ENCODE data around the gene TAPT1. TPM values are rescaled to one million over a fixed set of nuclear protein-coding genes. Genes with fewer than 3 reads are reported as not detected.

Gene TAPT1
- total and polyA plus RNA-seq, 2 donors (not counting 1 experiment from before 2014, with no cell fraction given): 58.4 to 76.0 TPM

DNA sequence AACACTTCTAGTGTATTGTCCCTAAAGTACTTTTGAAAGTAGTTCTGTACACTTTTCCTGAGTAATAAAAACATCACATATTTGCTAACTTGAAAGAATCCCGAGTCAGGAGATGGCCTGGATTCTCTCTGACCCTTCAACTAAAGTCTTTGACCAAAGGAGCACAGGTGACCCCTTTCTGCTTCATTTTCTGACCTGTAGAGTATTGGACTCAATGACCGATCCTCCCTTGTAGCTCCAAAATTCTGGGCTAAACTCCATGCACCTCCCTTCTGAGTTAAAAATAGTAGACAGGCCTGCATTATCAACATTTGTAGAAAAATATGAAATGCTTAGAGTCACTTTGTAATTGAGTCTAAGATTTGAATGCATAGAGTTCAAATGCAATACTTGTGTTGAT lies 4.0 kb upstream of the TAPT1 start:
- intact Hi-C loops (cut with micrococcal nuclease): no loop called here
- Histone ChIP-seq H3K36me3 (replicated peaks in 1 of 2; ENCODE audit: control extremely low read depth in 1 of 2, control insufficient read depth in 1 of 2, extremely low read depth in 1 of 2, insufficient read depth in 2 of 2, low read length in 1 of 2) (no peaks in the 10 kb centered on the region), H3K27ac (ENCODE audit: low read length in 2 of 2) (peak overlapping the region in 1 of 2 donors; percentile 77), H2AFZ (ENCODE audit: insufficient read depth, low read depth, low read length, poor library complexity, severe bottlenecking) (no peak overlapping the region), H3K9me3 (ENCODE audit: control extremely low read depth in 1 of 3, control insufficient read depth in 2 of 3, insufficient read depth in 1 of 3, low read length in 2 of 3) (peaks cover 0 to 1% (median 0%) of the 10 kb centered on the region in 3 donors), H3K79me2 (ENCODE audit: control insufficient read depth, insufficient read depth, low read length) (peaks cover 17% of the 10 kb centered on the region), H3K27me3 (replicated peaks in 1 of 4; ENCODE audit: control extremely low read depth in 1 of 4, control insufficient read depth in 3 of 4, insufficient read depth in 4 of 4, low read length in 3 of 4) (no peaks in the 10 kb centered on the region), H4K20me1 (ENCODE audit: control insufficient read depth, insufficient read depth, low read length, poor library complexity, severe bottlenecking) (no peaks in the 10 kb centered on the region), H3K9ac (ENCODE audit: low read length) (no peak overlapping the region), H3K4me3 (ENCODE audit: control extremely low read depth in 1 of 5, extremely low read depth in 1 of 5, insufficient read depth in 1 of 5, low read depth in 2 of 5, low read length in 4 of 5) (no peak overlapping the region), H3K4me1 (ENCODE audit: control insufficient read depth in 2 of 2, insufficient read depth in 2 of 2, low read length in 2 of 2) (peaks cover 28 to 59% of the 10 kb centered on the region in 2 donors), H3K4me2 (replicated peaks; ENCODE audit: low read depth, low read length, poor library complexity, severe bottlenecking) (no peak overlapping the region)
- ChIA-PET POLR2A (no interaction called here), CTCF (no interaction called here)
- no peak for ATAC-seq (ENCODE audit: low read depth)
- no peak for DNase-seq
- Mint-ChIP-seq H3K9me3 (ENCODE audit: insufficient read depth) (no peaks in the 10 kb centered on the region), H3K27me3 (no peaks in the 10 kb centered on the region), H3K27ac (peak overlapping the region; percentile 47), H3K4me1 (peaks cover 68% of the 10 kb centered on the region), H3K4me3 (peak overlapping the region; percentile 9)
- TF ChIP-seq CTCF (IDR thresholded peaks at IDR 0.05) (no peak), EZH2 (IDR thresholded peaks at IDR 0.05; ENCODE audit: borderline replicate concordance, insufficient read depth, low read depth, low read length, poor library complexity, severe bottlenecking) (no peak)
- no CpG with 5 or more reads among the region's 2 CpGs for WGBS (ENCODE audit: insufficient coverage)

- no peak overlapping the region for H3K4me3 ChIP-seq (ENCODE audit: control extremely low read depth in 1 of 5, extremely low read depth in 1 of 5, insufficient read depth in 1 of 5, low read depth in 2 of 5, low read length in 4 of 5)
- WGBS (ENCODE audit: insufficient coverage): no CpG with 5 or more reads among the region's 2 CpGs
- H3K27me3 Mint-ChIP-seq: no peaks in the 10 kb centered on the region
- no peaks in the 10 kb centered on the region for H3K9me3 Mint-ChIP-seq (ENCODE audit: insufficient read depth)
- H3K27me3 ChIP-seq (replicated peaks in 1 of 4; ENCODE audit: control extremely low read depth in 1 of 4, control insufficient read depth in 3 of 4, insufficient read depth in 4 of 4, low read length in 3 of 4): no peaks in the 10 kb centered on the region
- H3K4me1 ChIP-seq (ENCODE audit: control insufficient read depth in 2 of 2, insufficient read depth in 2 of 2, low read length in 2 of 2): peaks cover 30 to 59% of the 10 kb centered on the region in 2 donors
- peaks cover 24% of the 10 kb centered on the region for H3K79me2 ChIP-seq (ENCODE audit: control insufficient read depth, insufficient read depth, low read length)
- H4K20me1 ChIP-seq (ENCODE audit: control insufficient read depth, insufficient read depth, low read length, poor library complexity, severe bottlenecking): no peaks in the 10 kb centered on the region
- ChIA-PET CTCF (no interaction called here), POLR2A (no interaction called here)
- TF ChIP-seq EZH2 (IDR thresholded peaks at IDR 0.05; ENCODE audit: borderline replicate concordance, insufficient read depth, low read depth, low read length, poor library complexity, severe bottlenecking) (no peak), CTCF (IDR thresholded peaks at IDR 0.05) (no peak)
- no peak for ATAC-seq (ENCODE audit: low read depth)
- H3K27ac ChIP-seq (ENCODE audit: low read length in 2 of 2): peak overlapping the region in 1 of 2 donors; percentile 77
- no peak overlapping the region for H3K9ac ChIP-seq (ENCODE audit: low read length)
- peak overlapping the region; percentile 2 for H3K4me3 Mint-ChIP-seq
- no peak overlapping the region for H3K4me2 ChIP-seq (replicated peaks; ENCODE audit: low read depth, low read length, poor library complexity, severe bottlenecking)
- no peak for DNase-seq
- intact Hi-C loops (cut with micrococcal nuclease): loop anchor here (5.0 to 10.0 kb wide), 4 partner anchors 33 to 1793 kb away; partner anchors contain the start of genes FAM200B, FBXL5 and LCORL
- no peak overlapping the region for H2AFZ ChIP-seq (ENCODE audit: insufficient read depth, low read depth, low read length, poor library complexity, severe bottlenecking)
- no peaks in the 10 kb centered on the region for H3K36me3 ChIP-seq (replicated peaks in 1 of 2; ENCODE audit: control extremely low read depth in 1 of 2, control insufficient read depth in 1 of 2, extremely low read depth in 1 of 2, insufficient read depth in 2 of 2, low read length in 1 of 2)
- peaks cover 0 to 1% (median 0%) of the 10 kb centered on the region in 3 donors for H3K9me3 ChIP-seq (ENCODE audit: control extremely low read depth in 1 of 3, control insufficient read depth in 2 of 3, insufficient read depth in 1 of 3, low read length in 2 of 3)
- H3K4me1 Mint-ChIP-seq: peaks cover 70% of the 10 kb centered on the region
- H3K27ac Mint-ChIP-seq: peak overlapping the region; percentile 38
Measured at GRCh38 chr4:16229604-16230003, 3.3 kb upstream of the TAPT1 start.

Data from B cell (primary cell).